ENCODE results near the gene ZSCAN32. TPM values are rescaled to one million over a fixed set of nuclear protein-coding genes. Genes with fewer than 3 reads are reported as not detected.

Gene ZSCAN32
- total RNA-seq, 6 experiments from 2014 or later, result 5.0 to 7.5 (median 5.6) TPM

- Histone ChIP-seq H3K27me3 (no peaks in the 10 kb centered on the region), H3K4me1 (no peaks in the 10 kb centered on the region), H3K36me3 (no peaks in the 10 kb centered on the region), H3K4me3 (no peak overlapping the region), H3K9me3 (no peaks in the 10 kb centered on the region), H3K27ac (no peak overlapping the region)
- intact Hi-C loops (cut with DNase I), result no loop called here
- ATAC-seq (no peak), DNase-seq (no peak)
- TF ChIP-seq CTCF (IDR thresholded peaks at IDR 0.05) (no peak), POLR2A (IDR thresholded peaks at IDR 0.05) (no peak)
- WGBS (ENCODE audit: insufficient coverage, low coverage, low lambda C conversion rate, missing lambda C conversion rate), result 89% methylated on average over 1 of the region's 10 CpGs
Observed at GRCh38 chr16:3356118-3356517, 44.7 kb downstream of the ZSCAN32 start.

- no peaks in the 10 kb centered on the region for H3K9me3 ChIP-seq
- no peak within 1 kb of the TSS for H3K27ac ChIP-seq
- DNase-seq (no peak), ATAC-seq (no peak)
- no peaks in the 10 kb centered on the region for H3K27me3 ChIP-seq
- H3K4me3 ChIP-seq, result no peak within 1 kb of the TSS
- intact Hi-C loops (cut with DNase I), result no loop called here
- TF ChIP-seq CTCF (IDR thresholded peaks at IDR 0.05) (no peak), POLR2A (IDR thresholded peaks at IDR 0.05) (no peak)
- H3K4me1 ChIP-seq, result no peaks in the 10 kb centered on the region
- WGBS (ENCODE audit: insufficient coverage, low coverage, low lambda C conversion rate, missing lambda C conversion rate), result 79% methylated on average over 2 of the region's 3 CpGs
- H3K36me3 ChIP-seq, result no peaks in the 10 kb centered on the region
Observed at GRCh38 chr16:3355589-3355988, 45.2 kb downstream of the ZSCAN32 start, which contains the start of gene OR2C1. Gene OR2C1, plus strand, starts transcription at chr16:3355889. Its CDS starts 52 bp downstream, at chr16:3355941.

GRCh38 chr16:3349175-3349574 is 51.6 kb downstream of the ZSCAN32 start:
- ATAC-seq (no peak), DNase-seq (no peak)
- no peak overlapping the region for H3K27ac ChIP-seq
- intact Hi-C loops (cut with DNase I), result no loop called here
- no peaks in the 10 kb centered on the region for H3K27me3 ChIP-seq
- no peak overlapping the region for H3K4me3 ChIP-seq
- no peak for TF ChIP-seq POLR2A (IDR thresholded peaks at IDR 0.05)
- no peak for TF ChIP-seq CTCF (IDR thresholded peaks at IDR 0.05)
- no peaks in the 10 kb centered on the region for H3K36me3 ChIP-seq
- no peaks in the 10 kb centered on the region for H3K9me3 ChIP-seq
- no peaks in the 10 kb centered on the region for H3K4me1 ChIP-seq
- WGBS (ENCODE audit: insufficient coverage, low coverage, low lambda C conversion rate, missing lambda C conversion rate), result 57% methylated on average over 9 of the region's 13 CpGs

- Histone ChIP-seq H3K36me3 (no peaks in the 10 kb centered on the region), H3K4me1 (no peaks in the 10 kb centered on the region), H3K4me3 (no peak overlapping the region), H3K27ac (no peak overlapping the region), H3K9me3 (no peaks in the 10 kb centered on the region), H3K27me3 (no peaks in the 10 kb centered on the region)
- TF ChIP-seq CTCF (IDR thresholded peaks at IDR 0.05) (no peak), POLR2A (IDR thresholded peaks at IDR 0.05) (no peak)
- DNase-seq (no peak), ATAC-seq (no peak)
- 53% methylated on average over 4 of the region's 4 CpGs for WGBS (ENCODE audit: insufficient coverage, low coverage, low lambda C conversion rate, missing lambda C conversion rate)
- intact Hi-C loops (cut with DNase I), result no loop called here
Observed at GRCh38 chr16:3348547-3349167, 52.1 kb downstream of the ZSCAN32 start.
